Measurements from ENCODE around the gene LRRFIP2.
"Not testable (repeated sequence)": the region's sequence is repeated elsewhere in the genome, so short reads cannot be mapped to it uniquely, and the experiment has no call there.

LRRFIP2 gene

GRCh38 chr3:37058117-37058516 is 116.3 kb downstream of the LRRFIP2 start:
- no peak for DNase-seq

GRCh38 chr3:37056826-37057225 is 117.6 kb downstream of the LRRFIP2 start:
- DNase-seq = no peak

GRCh38 chr3:37055077-37055476 is 119.3 kb downstream of the LRRFIP2 start:
- not testable (repeated sequence) for DNase-seq

- DNase-seq = no peak
These were observed 120.0 kb downstream of the LRRFIP2 start for GRCh38 chr3:37054370-37054769.

- no peak for DNase-seq
These were observed 120.6 kb downstream of the LRRFIP2 start for GRCh38 chr3:37053753-37054152.

GRCh38 chr3:37053337-37053736 is 121.0 kb downstream of the LRRFIP2 start:
- DNase-seq = no peak

GRCh38 chr3:37052860-37053259 is 121.5 kb downstream of the LRRFIP2 start:
- no peak for DNase-seq

- DNase-seq = no peak
These were observed 124.1 kb downstream of the LRRFIP2 start for GRCh38 chr3:37050282-37050681.

GRCh38 chr3:37042712-37043111 is 131.7 kb downstream of the LRRFIP2 start:
- DNase-seq = not testable (repeated sequence)

- no peak for DNase-seq
These were observed 132.7 kb downstream of the LRRFIP2 start for GRCh38 chr3:37041546-37042195.

GRCh38 chr3:37040231-37040630 is 134.2 kb downstream of the LRRFIP2 start:
- no peak for DNase-seq

GRCh38 chr3:37039161-37039846 is 135.1 kb downstream of the LRRFIP2 start:
- no peak for DNase-seq

- no peak for DNase-seq
These were observed 137.0 kb downstream of the LRRFIP2 start for GRCh38 chr3:37037352-37037751.

GRCh38 chr3:37032961-37033360 is 141.4 kb downstream of the LRRFIP2 start:
- DNase-seq = no peak

- DNase-seq = no peak
These were observed 143.2 kb downstream of the LRRFIP2 start for GRCh38 chr3:37031096-37031682.

- DNase-seq = no peak
These were observed 143.8 kb downstream of the LRRFIP2 start for GRCh38 chr3:37030588-37030987.

- DNase-seq = no peak
These were observed 144.7 kb downstream of the LRRFIP2 start for GRCh38 chr3:37029516-37030163.

- DNase-seq = no peak
These were observed 145.3 kb downstream of the LRRFIP2 start for GRCh38 chr3:37029111-37029510.

GRCh38 chr3:37028329-37028728 is 146.1 kb downstream of the LRRFIP2 start:
- DNase-seq = no peak

GRCh38 chr3:37026851-37027250 is 147.5 kb downstream of the LRRFIP2 start:
- DNase-seq = no peak

- DNase-seq = no peak
These were observed 148.6 kb downstream of the LRRFIP2 start for GRCh38 chr3:37025561-37026335.

GRCh38 chr3:37024820-37025405 is 149.5 kb downstream of the LRRFIP2 start:
- DNase-seq = no peak

- DNase-seq = no peak
These were observed 150.3 kb downstream of the LRRFIP2 start for GRCh38 chr3:37024092-37024491.

All from DMS 273 treated with DMSO at 0.1 percent for 48 hours (cell line).